Stomach (tissue), 9 donors: ENCODE measurements around the gene A1CF. TPM values are rescaled to one million over a fixed set of nuclear protein-coding genes. Genes with fewer than 3 reads are reported as not detected.

Experiments
- DNase-seq, 2 donors: peaks; one replicate each; pipeline versions ENCODE4 v3.0.0 to v3.0.0-alpha.2; 2013 to 2019
- H3K27ac ChIP-seq, 5 donors: fragments of 200-600 bp in 4 of 5; sonication (generic) in 4 of 5; one replicate each; pipeline ENCODE4 v1.5.1; 2013 to 2019; ENCODE audit warnings: mild to moderate bottlenecking in 1 of 5, moderate library complexity in 1 of 5
- H3K27me3 ChIP-seq, 3 donors: fragments of 200-600 bp; sonication (generic); one replicate each; pipeline ENCODE4 v1.5.1; 2017 to 2019; ENCODE audit warnings: mixed run types in 1 of 3
- H3K36me3 ChIP-seq, 4 donors: fragments of 200-600 bp; sonication (generic); 1 replicate in 3 of 4; 2 replicates in 1 of 4; pipeline ENCODE4 v1.5.1; 2016 to 2019
- H3K4me1 ChIP-seq, 4 donors: fragments of 200-600 bp; sonication (generic); one replicate each; pipeline ENCODE4 v1.5.1; 2016 to 2019
- H3K4me3 ChIP-seq, 4 donors: fragments of 200-600 bp; sonication (generic) in 3 of 4; one replicate each; pipeline ENCODE4 v1.5.1; 2016 to 2019; ENCODE audit warnings: mild to moderate bottlenecking in 1 of 4
- H3K9me3 ChIP-seq, 4 donors: fragments of 200-600 bp; sonication (generic); one replicate each; pipeline ENCODE4 v1.5.1; 2016 to 2019
- EP300 ChIP-seq: sonication (generic); formaldehyde crosslinking; IDR thresholded peaks from one replicate; pipeline ENCODE4 v1.6.1; 2017; ENCODE audit warnings: antibody characterized with exemption
- POLR2A ChIP-seq, 4 donors: fragments of 450-650 bp; IDR thresholded peaks; one replicate each; pipeline ENCODE4 v1.6.1; 2016; ENCODE audit warnings: antibody characterized with exemption in 4 of 4, control low read depth in 2 of 4, mild to moderate bottlenecking in 1 of 4, moderate library complexity in 1 of 4
- POLR2AphosphoS5 ChIP-seq, 3 donors: sonication (generic); formaldehyde crosslinking; IDR thresholded peaks; one replicate each; pipeline ENCODE4 v1.6.1; 2016; ENCODE audit warnings: antibody characterized with exemption in 3 of 3
- whole genome bisulfite sequencing, 5 donors: extraction: QIAGEN DNeasy Blood & Tissue Kit in 3 of 5; methylation state at CpG; one replicate each; pipeline versions ENCODE4 v1.1.5 to v1.1.7; 2013 to 2018; 5-methylcytosine and 5-hydroxymethylcytosine counted together
- intact Hi-C: fragments of 100-400 bp; cut with DNase I; formaldehyde crosslinking; loops from one replicate; pipeline ENCODE4 v1.15.1; 2023; ENCODE audit warnings: low total_unique reads
- polyA plus RNA-seq, 3 donors: library from polyadenylated mRNA; stranded (reverse); fragments of 200-250 nt; gene quantifications; one replicate each; pipeline ENCODE4 v1.2.3, GENCODE V29; 2013
- total RNA-seq, 5 donors: library from RNA; depleted of rRNA; stranded (reverse); fragments of >200 nt; gene quantifications; one replicate each; pipeline versions ENCODE4 v1.1.0 to v1.2.3, GENCODE V29; 2014 to 2016
- TF ChIP-seq, protein P1 (sequence below), 7 experiments: fragments of 450-650 bp in 4 of 7; fragments of 200-600 bp in 3 of 7; sonication (generic) in 3 of 7; IDR thresholded peaks; one replicate each; pipeline ENCODE4 v1.5.1; 2016 to 2019; ENCODE audit warnings: antibody characterized with exemption in 7 of 7, control low read depth in 2 of 7, mild to moderate bottlenecking in 1 of 7
- donor health status: healthy with polysubstance abuse.
- donor health status: Bipolar disorder and iron deficiency.
- donor health status: healthy.

Gene A1CF
- total and polyA plus RNA-seq, 8 donors = 0.05 to 29.5 (median 0.45) TPM; not detected in 2

DNA sequence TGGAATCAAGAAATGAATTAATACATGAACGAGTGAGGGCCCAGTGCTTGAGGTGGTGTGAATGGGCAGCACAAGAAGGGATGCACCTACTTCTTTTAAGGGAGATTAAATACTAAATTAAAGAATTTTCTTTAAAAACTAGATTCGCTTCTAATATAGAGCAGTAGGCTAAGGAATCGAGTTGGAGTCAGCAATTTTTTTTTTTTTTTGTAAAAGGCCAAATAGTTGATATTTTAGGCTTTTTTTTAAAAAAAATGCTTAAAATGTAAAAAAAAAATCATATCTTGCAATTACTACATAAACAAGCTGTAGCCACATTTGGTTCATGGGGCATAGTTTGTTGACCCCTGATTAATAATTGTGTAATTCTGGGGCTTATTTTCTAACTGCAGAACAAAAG lies 31.9 kb downstream of the A1CF start:
- Histone ChIP-seq H3K4me1 (peaks cover 0 to 11% (median 0%) of the 10 kb centered on the region in 4 donors), H3K36me3 (no peaks in the 10 kb centered on the region)
- WGBS, 5 donors = 78 to 87% (median 84%) methylated on average over 3 of the region's 3 CpGs

DNA sequence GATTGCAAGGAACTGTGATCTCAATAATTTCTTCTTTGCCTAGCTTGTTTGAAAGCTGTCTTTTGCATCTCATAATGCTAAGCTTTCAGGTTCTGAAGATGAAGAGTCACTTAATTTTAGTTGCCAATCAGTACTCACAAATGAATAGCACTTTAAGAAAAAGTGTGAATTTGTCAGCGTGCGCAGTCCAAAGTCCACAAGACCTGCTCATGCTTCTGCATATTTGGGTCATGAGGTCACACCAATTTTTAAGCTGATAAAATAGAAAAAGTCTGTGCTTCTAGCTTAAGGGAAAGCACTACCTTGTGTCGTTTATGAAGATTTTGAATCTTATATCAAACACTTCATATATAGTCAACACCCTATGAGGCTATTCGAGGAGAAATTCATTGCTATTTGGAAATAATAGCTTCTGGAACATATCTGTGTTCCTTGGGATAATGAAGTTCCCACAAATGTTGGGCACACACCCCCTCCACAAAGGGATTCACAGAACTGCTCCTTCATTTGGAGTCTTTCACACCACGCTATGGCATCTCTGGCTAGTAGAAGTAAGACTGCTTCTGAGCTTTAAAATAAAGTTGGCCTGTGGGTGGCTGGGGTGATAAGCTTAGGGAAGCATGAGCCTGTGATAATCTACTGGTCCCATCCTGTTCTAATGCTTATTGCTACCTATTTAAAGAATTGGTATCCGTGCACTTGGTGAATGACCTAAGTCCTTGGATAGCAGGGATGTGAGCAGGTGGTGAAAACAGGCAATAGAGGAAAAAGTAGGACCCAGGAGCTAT lies 33.3 kb downstream of the A1CF start:
- DNase-seq = peak in 1 of 2 donors; percentile 20
- Histone ChIP-seq H3K4me1 (peaks cover 0 to 11% (median 0%) of the 10 kb centered on the region in 4 donors), H3K27ac (no peak overlapping the region), H3K9me3 (no peaks in the 10 kb centered on the region), H3K4me3 (no peak overlapping the region), H3K27me3 (no peaks in the 10 kb centered on the region), H3K36me3 (no peaks in the 10 kb centered on the region)
- TF ChIP-seq POLR2A (IDR thresholded peaks at IDR 0.05) (no peak), EP300 (no peak), POLR2AphosphoS5 (IDR thresholded peaks at IDR 0.05) (no peak)
- TF ChIP-seq, protein P1, sequence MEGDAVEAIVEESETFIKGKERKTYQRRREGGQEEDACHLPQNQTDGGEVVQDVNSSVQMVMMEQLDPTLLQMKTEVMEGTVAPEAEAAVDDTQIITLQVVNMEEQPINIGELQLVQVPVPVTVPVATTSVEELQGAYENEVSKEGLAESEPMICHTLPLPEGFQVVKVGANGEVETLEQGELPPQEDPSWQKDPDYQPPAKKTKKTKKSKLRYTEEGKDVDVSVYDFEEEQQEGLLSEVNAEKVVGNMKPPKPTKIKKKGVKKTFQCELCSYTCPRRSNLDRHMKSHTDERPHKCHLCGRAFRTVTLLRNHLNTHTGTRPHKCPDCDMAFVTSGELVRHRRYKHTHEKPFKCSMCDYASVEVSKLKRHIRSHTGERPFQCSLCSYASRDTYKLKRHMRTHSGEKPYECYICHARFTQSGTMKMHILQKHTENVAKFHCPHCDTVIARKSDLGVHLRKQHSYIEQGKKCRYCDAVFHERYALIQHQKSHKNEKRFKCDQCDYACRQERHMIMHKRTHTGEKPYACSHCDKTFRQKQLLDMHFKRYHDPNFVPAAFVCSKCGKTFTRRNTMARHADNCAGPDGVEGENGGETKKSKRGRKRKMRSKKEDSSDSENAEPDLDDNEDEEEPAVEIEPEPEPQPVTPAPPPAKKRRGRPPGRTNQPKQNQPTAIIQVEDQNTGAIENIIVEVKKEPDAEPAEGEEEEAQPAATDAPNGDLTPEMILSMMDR (IDR thresholded peaks at IDR 0.05) = no peak
- WGBS, 5 donors = 64 to 75% (median 70%) methylated on average over 6 of the region's 6 CpGs
- intact Hi-C loops = no loop called here

More for the DNA sequence above, 31.9 kb downstream of the A1CF start:
- intact Hi-C loops = no loop called here
- H3K4me3 ChIP-seq = no peak overlapping the region
- no peak overlapping the region for H3K27ac ChIP-seq
- no peaks in the 10 kb centered on the region for H3K9me3 ChIP-seq
- no peak for DNase-seq
- H3K27me3 ChIP-seq = no peaks in the 10 kb centered on the region
- no peak for TF ChIP-seq POLR2AphosphoS5 (IDR thresholded peaks at IDR 0.05)
- TF ChIP-seq POLR2A (IDR thresholded peaks at IDR 0.05) = no peak
- TF ChIP-seq EP300 = no peak
- TF ChIP-seq, protein P1 (IDR thresholded peaks at IDR 0.05) = no peak

DNA sequence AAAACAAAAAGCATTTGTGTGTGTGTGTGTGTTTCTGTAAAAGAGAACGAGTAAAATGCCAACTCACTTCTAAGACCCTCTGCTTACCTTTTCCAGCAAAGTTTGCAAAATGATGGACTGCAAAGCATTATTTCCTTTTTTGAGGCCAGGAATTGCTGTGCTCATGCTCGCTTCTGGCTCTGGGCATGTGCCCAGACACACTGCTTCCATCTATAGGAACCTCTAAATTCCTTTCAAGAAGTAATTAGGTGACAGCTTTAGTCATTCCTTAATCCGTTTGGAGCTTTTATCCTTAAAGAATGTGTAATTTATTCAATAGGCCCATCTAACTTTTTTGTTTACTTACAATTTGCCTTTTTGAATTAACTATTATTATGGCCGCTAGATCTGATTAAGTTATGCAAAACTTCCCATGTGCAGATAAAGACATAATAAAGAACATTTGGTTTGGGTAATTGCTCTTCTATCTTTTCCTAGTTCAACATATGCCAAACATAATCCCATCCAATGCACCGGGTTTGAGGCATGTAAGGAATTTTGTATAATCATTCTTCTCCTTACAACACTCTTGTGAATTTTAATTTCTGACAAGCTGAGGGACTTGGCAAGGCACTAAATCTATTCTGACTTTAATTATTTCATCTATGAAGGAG lies 34.7 kb downstream of the A1CF start:
- Histone ChIP-seq H3K9me3 (no peaks in the 10 kb centered on the region), H3K4me1 (peaks cover 0 to 6% (median 0%) of the 10 kb centered on the region in 4 donors), H3K4me3 (no peak overlapping the region), H3K36me3 (no peaks in the 10 kb centered on the region), H3K27me3 (no peaks in the 10 kb centered on the region), H3K27ac (no peak overlapping the region)
- DNase-seq = no peak
- intact Hi-C loops = no loop called here
- WGBS, 5 donors = 55 to 68% (median 60%) methylated on average over 5 of the region's 5 CpGs
- no peak for TF ChIP-seq POLR2A (IDR thresholded peaks at IDR 0.05)

DNA sequence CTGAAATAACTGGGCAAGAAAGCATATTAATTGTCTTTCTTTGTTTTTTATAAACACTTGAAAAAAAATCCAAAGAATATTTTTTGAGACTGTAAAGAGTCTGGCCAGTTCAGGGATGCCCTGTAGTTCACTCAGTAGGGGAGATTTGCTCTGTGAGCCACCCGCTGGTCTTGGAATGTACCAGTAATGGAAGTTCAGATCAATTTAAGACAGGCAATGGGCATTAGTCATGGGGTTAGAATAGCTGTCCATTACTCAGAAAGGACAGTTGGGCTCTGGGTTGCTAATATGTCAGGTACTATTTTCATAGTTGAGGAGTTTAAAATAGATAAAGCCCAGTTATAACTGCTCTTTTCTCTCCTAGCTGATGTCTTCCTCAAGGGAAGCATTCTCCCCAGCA lies 38.7 kb downstream of the A1CF start:
- WGBS, 5 donors = 70 to 80% (median 80%) methylated on average over 1 of the region's 1 CpG
- H3K36me3 ChIP-seq = no peaks in the 10 kb centered on the region
- H3K27me3 ChIP-seq = no peaks in the 10 kb centered on the region
- H3K4me1 ChIP-seq = no peaks in the 10 kb centered on the region
- H3K27ac ChIP-seq = no peak overlapping the region
- DNase-seq = no peak
- no peak for TF ChIP-seq POLR2A (IDR thresholded peaks at IDR 0.05)
- no peak for TF ChIP-seq EP300
- TF ChIP-seq, protein P1 (IDR thresholded peaks at IDR 0.05) = no peak
- TF ChIP-seq POLR2AphosphoS5 (IDR thresholded peaks at IDR 0.05) = no peak
- intact Hi-C loops = no loop called here
- no peak overlapping the region for H3K4me3 ChIP-seq
- H3K9me3 ChIP-seq = no peaks in the 10 kb centered on the region

DNA sequence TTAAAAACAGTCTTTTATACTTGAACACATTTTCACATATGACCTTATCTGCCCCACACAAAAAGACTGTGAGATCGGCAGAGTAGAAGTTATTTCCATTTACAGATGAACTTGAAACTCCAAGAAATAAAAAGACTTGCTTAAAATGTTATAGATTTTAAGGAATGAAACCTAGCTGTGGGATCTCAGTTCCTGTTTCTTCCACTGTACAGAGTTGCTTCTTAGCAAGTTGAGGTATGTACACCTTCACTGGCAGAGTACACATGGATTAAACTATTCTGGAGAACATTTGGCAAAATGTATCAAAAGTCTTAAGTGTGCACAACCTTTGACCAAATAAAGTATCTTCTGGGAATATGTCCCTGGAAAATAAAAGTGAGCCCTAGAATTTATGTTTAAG lies 48.3 kb downstream of the A1CF start:
- Histone ChIP-seq H3K4me1 (no peaks in the 10 kb centered on the region), H3K4me3 (no peak overlapping the region), H3K9me3 (no peaks in the 10 kb centered on the region), H3K27me3 (no peaks in the 10 kb centered on the region), H3K36me3 (no peaks in the 10 kb centered on the region), H3K27ac (no peak overlapping the region)
- 71 to 89% (median 72%) methylated on average over 1 of the region's 1 CpG for WGBS, 5 donors
- TF ChIP-seq, protein P1 (IDR thresholded peaks at IDR 0.05) = no peak
- DNase-seq = no peak
- intact Hi-C loops = no loop called here
